RWPE1 (cell line): ENCODE results near the gene KHK.

Source experiments
- CTCF ChIA-PET: fragments of 350-600 bp; sonication (Branson Sonifier 250); formaldehyde crosslinking; extraction: SDS; loops from one replicate; lab custom pipeline; 2021; lab: Yijun Ruan, JAX
- POLR2A ChIA-PET: fragments of 400-600 bp; formaldehyde crosslinking; extraction: SDS; loops from one replicate; lab custom pipeline; 2020; ENCODE audit warnings: antibody characterized with exemption; ENCODE audit not compliant: low non-redundant PET; lab: Yijun Ruan, JAX
- DNase-seq: peaks from one replicate; pipeline ENCODE4 v3.0.0; 2012; ENCODE audit warnings: low spot score
- H3K27ac ChIP-seq: fragments of 450-650 bp; 2 replicates; pipeline ENCODE4 v1.5.1; 2017
- CTCF ChIP-seq: fragments of 450-650 bp; conservative IDR thresholded peaks from 2 replicates; pipeline ENCODE4 v1.5.1; 2017; ENCODE audit warnings: low read depth, mild to moderate bottlenecking

Gene KHK

GRCh38 chr2:27050996-27051901 is 35.3 kb upstream of the KHK start, which contains the start of gene AGBL5:
TSS of gene AGBL5 (plus strand) at chr2:27051668. CDS start at chr2:27052959, 1,291 bp downstream.
- POLR2A ChIA-PET: interaction anchor here (0.8 to 1.6 kb wide), 4 partner anchors 13 to 34 kb away, joined by 3 to 7 read pairs (median 4); partner anchors contain the start of gene TMEM214
- TF ChIP-seq CTCF: no peak
- H3K27ac ChIP-seq: peak within 1 kb of the TSS; percentile 93
- CTCF ChIA-PET: interaction anchor here (0.5 to 1.7 kb wide), 5 partner anchors 12 to 253 kb away, joined by 3 to 6 read pairs (median 4); no protein-coding TSS in a partner anchor
- peak; percentile 99 for DNase-seq

- TF ChIP-seq CTCF: no peak
- DNase-seq: no peak
- POLR2A ChIA-PET: interaction anchor here (1.6 kb wide), 2 partner anchors 19 to 20 kb away, joined by 3 read pairs; partner anchors contain the start of gene TMEM214
- CTCF ChIA-PET: interaction anchor here (0.6 kb wide), 2 partner anchors 8 to 9 kb away, joined by 3 to 6 read pairs; no protein-coding TSS in a partner anchor
- peak overlapping the region; percentile 93 for H3K27ac ChIP-seq
These were observed 34.5 kb upstream of the KHK start for GRCh38 chr2:27051902-27052645.

- POLR2A ChIA-PET: no interaction called here
- CTCF ChIA-PET: no interaction called here
- no peak for TF ChIP-seq CTCF
- H3K27ac ChIP-seq: no peak overlapping the region; the same call in 1 of the 2 replicates
- no peak for DNase-seq
These were observed 33.3 kb upstream of the KHK start for GRCh38 chr2:27053321-27053720.

GRCh38 chr2:27053776-27054175 is 32.8 kb upstream of the KHK start:
- no peak for DNase-seq
- ChIA-PET POLR2A (no interaction called here), CTCF (interaction anchor here (0.7 kb wide), 1 partner anchor 82 kb away, joined by 3 read pairs; no protein-coding TSS in a partner anchor)
- no peak for TF ChIP-seq CTCF
- no peak overlapping the region for H3K27ac ChIP-seq

- no peak for TF ChIP-seq CTCF
- no peak overlapping the region for H3K27ac ChIP-seq
- CTCF ChIA-PET: interaction anchor here (0.7 to 0.8 kb wide), 3 partner anchors 48 to 1826 kb away, joined by 3 to 4 read pairs (median 3); no protein-coding TSS in a partner anchor
- DNase-seq: no peak
- POLR2A ChIA-PET: interaction anchor here (1.5 kb wide), 1 partner anchor 13 kb away, joined by 3 read pairs; no protein-coding TSS in a partner anchor
These were observed 31.9 kb upstream of the KHK start for GRCh38 chr2:27054721-27055120.

GRCh38 chr2:27057184-27057583 is 29.4 kb upstream of the KHK start:
- no peak for TF ChIP-seq CTCF
- H3K27ac ChIP-seq: no peak overlapping the region
- ChIA-PET CTCF (no interaction called here), POLR2A (no interaction called here)
- no peak for DNase-seq
